ENCODE measurements around the gene PDE4D.
"Not testable (repeated sequence)": the region's sequence is repeated elsewhere in the genome, so short reads cannot be mapped to it uniquely, and the experiment has no call there.

The PDE4D gene

DNA sequence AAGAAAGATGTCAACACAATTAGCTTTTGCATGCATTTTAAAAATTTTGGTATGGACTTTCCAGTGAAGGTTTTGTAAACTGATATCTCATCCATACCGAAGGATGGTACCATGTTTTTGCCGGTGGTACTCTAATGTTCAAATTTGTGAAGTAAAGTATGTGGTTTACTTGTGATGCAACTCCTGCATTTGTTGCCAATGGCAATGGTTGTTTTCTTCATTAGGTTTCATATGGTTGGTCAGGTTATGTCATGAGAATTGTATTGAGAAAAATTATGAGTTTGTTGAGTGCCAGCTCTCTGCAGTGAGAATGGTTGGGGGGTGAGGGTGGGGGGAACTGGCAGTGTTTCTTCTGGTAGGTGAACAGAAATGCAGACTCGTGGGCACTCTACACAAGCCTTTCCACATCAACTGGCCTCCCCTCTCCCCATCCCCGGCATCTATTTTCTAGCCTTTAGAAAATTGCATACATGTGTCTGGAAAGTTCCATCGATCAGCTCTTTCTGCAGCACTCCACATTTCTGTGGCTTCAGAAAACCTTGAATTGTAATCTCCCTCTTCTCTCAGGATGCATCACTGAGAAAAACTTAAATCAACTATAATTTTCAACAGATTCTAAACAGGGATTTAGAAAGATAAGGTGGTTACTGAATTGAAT, 107.7 kb downstream of the PDE4D start:
- ATAC-seq, result peak; percentile 40
- TF ChIP-seq, protein P1, sequence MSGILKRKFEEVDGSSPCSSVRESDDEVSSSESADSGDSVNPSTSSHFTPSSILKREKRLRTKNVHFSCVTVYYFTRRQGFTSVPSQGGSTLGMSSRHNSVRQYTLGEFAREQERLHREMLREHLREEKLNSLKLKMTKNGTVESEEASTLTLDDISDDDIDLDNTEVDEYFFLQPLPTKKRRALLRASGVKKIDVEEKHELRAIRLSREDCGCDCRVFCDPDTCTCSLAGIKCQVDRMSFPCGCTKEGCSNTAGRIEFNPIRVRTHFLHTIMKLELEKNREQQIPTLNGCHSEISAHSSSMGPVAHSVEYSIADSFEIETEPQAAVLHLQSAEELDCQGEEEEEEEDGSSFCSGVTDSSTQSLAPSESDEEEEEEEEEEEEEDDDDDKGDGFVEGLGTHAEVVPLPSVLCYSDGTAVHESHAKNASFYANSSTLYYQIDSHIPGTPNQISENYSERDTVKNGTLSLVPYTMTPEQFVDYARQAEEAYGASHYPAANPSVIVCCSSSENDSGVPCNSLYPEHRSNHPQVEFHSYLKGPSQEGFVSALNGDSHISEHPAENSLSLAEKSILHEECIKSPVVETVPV (CRISPR knock-in tag; IDR thresholded peaks at IDR 0.05), result 0 out of 2 replicates have a peak, but pooled peaks have one; percentile 32
- TF ChIP-seq TOX (CRISPR knock-in tag; IDR thresholded peaks at IDR 0.05; ENCODE audit: borderline replicate concordance) (no peak), OSR1 (CRISPR knock-in tag; IDR thresholded peaks at IDR 0.05) (no peak), ARNTL (CRISPR knock-in tag; IDR thresholded peaks at IDR 0.05; ENCODE audit: borderline replicate concordance, low read depth) (no peak)
- TF ChIP-seq, protein P2, sequence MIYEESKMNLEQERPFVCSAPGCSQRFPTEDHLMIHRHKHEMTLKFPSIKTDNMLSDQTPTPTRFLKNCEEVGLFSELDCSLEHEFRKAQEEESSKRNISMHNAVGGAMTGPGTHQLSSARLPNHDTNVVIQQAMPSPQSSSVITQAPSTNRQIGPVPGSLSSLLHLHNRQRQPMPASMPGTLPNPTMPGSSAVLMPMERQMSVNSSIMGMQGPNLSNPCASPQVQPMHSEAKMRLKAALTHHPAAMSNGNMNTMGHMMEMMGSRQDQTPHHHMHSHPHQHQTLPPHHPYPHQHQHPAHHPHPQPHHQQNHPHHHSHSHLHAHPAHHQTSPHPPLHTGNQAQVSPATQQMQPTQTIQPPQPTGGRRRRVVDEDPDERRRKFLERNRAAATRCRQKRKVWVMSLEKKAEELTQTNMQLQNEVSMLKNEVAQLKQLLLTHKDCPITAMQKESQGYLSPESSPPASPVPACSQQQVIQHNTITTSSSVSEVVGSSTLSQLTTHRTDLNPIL (CRISPR knock-in tag; IDR thresholded peaks at IDR 0.05; ENCODE audit: low read depth), result no peak

DNA sequence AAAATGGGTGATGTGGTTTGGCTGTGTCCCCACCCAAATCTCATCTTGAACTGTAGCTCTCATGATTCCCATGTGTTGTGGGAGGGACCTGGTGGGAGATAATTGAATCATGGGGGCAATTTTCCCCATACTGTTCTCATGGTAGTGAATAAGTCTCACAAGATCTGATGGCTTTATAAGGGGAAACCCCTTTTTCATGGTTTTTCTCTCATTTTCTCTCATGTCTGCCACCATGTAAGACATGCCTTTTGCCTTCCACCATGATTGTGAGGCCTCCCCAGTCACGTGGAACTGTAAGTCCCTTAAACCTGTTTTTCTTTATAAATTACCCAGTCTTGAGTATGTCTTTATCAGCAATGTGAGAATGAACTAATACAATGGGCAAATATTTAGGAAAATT, 108.8 kb downstream of the PDE4D start:
- not testable (repeated sequence) for ATAC-seq

DNA sequence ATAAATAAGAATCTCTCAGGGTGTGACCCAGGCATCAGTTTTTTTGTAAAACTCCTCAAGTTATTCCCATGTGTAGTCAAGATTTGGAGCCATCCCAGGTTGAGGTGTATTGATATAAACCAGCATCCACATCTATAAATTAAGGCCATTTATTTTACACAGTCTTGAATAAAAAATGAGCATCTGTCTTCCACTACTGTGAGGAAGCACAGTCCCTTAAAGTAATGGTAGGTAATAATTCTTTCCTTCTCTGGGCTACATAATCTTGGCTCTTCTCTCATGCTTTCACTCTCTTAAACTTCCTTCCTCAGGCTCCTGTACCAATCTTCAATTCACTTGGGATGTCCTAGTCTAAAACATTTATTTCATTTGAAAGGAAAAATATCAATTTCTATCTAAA, 110.3 kb downstream of the PDE4D start:
- TF ChIP-seq ZC3H10 (CRISPR knock-in tag; IDR thresholded peaks at IDR 0.05) (no peak), ZFP3 (CRISPR knock-in tag; IDR thresholded peaks at IDR 0.05) (no peak), SNAI2 (CRISPR knock-in tag; IDR thresholded peaks at IDR 0.05) (no peak), ISL1 (CRISPR knock-in tag; IDR thresholded peaks at IDR 0.05) (no peak), CSDC2 (CRISPR knock-in tag; IDR thresholded peaks at IDR 0.05) (no peak), PPARA (CRISPR knock-in tag; IDR thresholded peaks at IDR 0.05; ENCODE audit: borderline replicate concordance) (no peak), ARNTL (CRISPR knock-in tag; IDR thresholded peaks at IDR 0.05; ENCODE audit: borderline replicate concordance, low read depth) (no peak), OSR1 (CRISPR knock-in tag; IDR thresholded peaks at IDR 0.05) (no peak), GLIS3 (CRISPR knock-in tag; IDR thresholded peaks at IDR 0.05) (no peak), BACH2 (CRISPR knock-in tag; IDR thresholded peaks at IDR 0.05; ENCODE audit: borderline replicate concordance) (no peak)
- TF ChIP-seq, protein P3, sequence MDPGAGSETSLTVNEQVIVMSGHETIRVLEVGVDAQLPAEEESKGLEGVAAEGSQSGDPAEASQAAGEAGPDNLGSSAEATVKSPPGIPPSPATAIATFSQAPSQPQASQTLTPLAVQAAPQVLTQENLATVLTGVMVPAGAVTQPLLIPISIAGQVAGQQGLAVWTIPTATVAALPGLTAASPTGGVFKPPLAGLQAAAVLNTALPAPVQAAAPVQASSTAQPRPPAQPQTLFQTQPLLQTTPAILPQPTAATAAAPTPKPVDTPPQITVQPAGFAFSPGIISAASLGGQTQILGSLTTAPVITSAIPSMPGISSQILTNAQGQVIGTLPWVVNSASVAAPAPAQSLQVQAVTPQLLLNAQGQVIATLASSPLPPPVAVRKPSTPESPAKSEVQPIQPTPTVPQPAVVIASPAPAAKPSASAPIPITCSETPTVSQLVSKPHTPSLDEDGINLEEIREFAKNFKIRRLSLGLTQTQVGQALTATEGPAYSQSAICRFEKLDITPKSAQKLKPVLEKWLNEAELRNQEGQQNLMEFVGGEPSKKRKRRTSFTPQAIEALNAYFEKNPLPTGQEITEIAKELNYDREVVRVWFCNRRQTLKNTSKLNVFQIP (CRISPR knock-in tag; IDR thresholded peaks at IDR 0.05; ENCODE audit: borderline replicate concordance, low read depth), result no peak
- ATAC-seq, result no peak

DNA sequence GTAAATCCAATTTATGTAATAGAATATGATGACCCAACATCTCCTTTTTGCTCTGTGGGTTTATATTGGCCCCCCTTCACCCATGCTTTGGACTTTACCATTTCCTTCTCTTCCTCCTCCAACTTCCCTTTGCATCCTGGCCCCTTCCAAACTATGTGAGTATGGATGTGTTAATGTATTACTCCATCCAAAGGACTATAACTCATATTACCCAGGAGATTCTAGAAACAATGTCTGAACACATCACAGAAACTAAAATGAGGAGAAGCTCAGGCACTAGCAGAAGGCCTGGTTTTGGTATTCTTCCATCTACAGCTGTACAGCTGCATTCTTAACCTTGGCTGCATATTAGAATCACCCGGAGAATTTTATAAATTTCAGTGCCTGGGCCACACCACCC, 110.7 kb downstream of the PDE4D start:
- ATAC-seq, result no peak
- no peak for TF ChIP-seq TCF4 (CRISPR knock-in tag; IDR thresholded peaks at IDR 0.05; ENCODE audit: borderline replicate concordance)

DNA sequence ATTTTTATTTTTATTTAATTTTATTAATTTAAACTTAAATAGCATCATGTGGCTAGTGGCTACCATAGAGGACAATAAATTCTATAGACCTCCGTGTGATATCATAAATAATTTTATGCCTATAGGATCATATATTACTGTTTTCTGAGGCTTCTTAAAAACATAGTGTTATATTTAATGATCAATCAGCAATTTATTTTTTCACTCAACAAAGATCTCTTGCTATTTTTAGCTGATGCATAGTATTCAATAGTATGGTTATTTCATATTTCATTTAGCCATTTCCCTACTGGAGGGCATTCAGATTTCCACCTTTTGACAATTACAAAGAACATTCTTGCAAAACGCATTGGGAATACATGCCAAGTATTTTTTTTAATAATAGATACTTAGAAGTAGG, 114.1 kb downstream of the PDE4D start:
- no peak for ATAC-seq
- TF ChIP-seq, protein P1 (CRISPR knock-in tag; IDR thresholded peaks at IDR 0.05), result no peak
- TF ChIP-seq GLIS3 (CRISPR knock-in tag; IDR thresholded peaks at IDR 0.05) (no peak), ISL1 (CRISPR knock-in tag; IDR thresholded peaks at IDR 0.05) (no peak), ZNF8 (CRISPR knock-in tag; IDR thresholded peaks at IDR 0.05) (no peak), ZNF565 (CRISPR knock-in tag; conservative IDR thresholded peaks at IDR 0.05; ENCODE audit: low read depth) (no peak), ZC3H10 (CRISPR knock-in tag; IDR thresholded peaks at IDR 0.05) (no peak), ZFP30 (CRISPR knock-in tag; IDR thresholded peaks at IDR 0.05) (no peak), RARB (CRISPR knock-in tag; IDR thresholded peaks at IDR 0.05) (no peak), SNAI2 (CRISPR knock-in tag; IDR thresholded peaks at IDR 0.05) (no peak)
- TF ChIP-seq, protein P2 (CRISPR knock-in tag; IDR thresholded peaks at IDR 0.05; ENCODE audit: low read depth), result no peak
- TF ChIP-seq, protein P4, sequence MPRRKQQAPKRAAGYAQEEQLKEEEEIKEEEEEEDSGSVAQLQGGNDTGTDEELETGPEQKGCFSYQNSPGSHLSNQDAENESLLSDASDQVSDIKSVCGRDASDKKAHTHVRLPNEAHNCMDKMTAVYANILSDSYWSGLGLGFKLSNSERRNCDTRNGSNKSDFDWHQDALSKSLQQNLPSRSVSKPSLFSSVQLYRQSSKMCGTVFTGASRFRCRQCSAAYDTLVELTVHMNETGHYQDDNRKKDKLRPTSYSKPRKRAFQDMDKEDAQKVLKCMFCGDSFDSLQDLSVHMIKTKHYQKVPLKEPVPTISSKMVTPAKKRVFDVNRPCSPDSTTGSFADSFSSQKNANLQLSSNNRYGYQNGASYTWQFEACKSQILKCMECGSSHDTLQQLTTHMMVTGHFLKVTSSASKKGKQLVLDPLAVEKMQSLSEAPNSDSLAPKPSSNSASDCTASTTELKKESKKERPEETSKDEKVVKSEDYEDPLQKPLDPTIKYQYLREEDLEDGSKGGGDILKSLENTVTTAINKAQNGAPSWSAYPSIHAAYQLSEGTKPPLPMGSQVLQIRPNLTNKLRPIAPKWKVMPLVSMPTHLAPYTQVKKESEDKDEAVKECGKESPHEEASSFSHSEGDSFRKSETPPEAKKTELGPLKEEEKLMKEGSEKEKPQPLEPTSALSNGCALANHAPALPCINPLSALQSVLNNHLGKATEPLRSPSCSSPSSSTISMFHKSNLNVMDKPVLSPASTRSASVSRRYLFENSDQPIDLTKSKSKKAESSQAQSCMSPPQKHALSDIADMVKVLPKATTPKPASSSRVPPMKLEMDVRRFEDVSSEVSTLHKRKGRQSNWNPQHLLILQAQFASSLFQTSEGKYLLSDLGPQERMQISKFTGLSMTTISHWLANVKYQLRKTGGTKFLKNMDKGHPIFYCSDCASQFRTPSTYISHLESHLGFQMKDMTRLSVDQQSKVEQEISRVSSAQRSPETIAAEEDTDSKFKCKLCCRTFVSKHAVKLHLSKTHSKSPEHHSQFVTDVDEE (CRISPR knock-in tag; IDR thresholded peaks at IDR 0.05), result no peak

Data from SK-N-SH treated with all-trans-retinoic acid at 6 μM for 48 hours (cell line).